ENCODE data around the gene GPR37. TPM values are rescaled to one million over a fixed set of nuclear protein-coding genes. Genes with fewer than 3 reads are reported as not detected.

The GPR37 gene
- polyA plus RNA-seq = 2.2 TPM
- long read RNA-seq, donor 1, partial matches to known transcripts = 0 of 4 reads
- long read RNA-seq, donor 1, other reads (novel, unspliced or antisense) = 0 of 4 reads
- long read RNA-seq, donor 2, partial matches to known transcripts = 0 of 1 reads
- long read RNA-seq, donor 2, other reads (novel, unspliced or antisense) = 0 of 1 reads
- long read RNA-seq, donor 3, partial matches to known transcripts = 0 of 2 reads
- long read RNA-seq, donor 3, other reads (novel, unspliced or antisense) = 0 of 2 reads
- long read RNA-seq, donor 4 = 0 reads
- long read RNA-seq, donor 5, partial matches to known transcripts = 0 of 1 reads
- long read RNA-seq, donor 5, other reads (novel, unspliced or antisense) = 0 of 1 reads
- long read RNA-seq, donor 6, partial matches to known transcripts = 0 of 3 reads
- long read RNA-seq, donor 6, other reads (novel, unspliced or antisense) = 0 of 3 reads
- long read RNA-seq, donor 7, partial matches to known transcripts = 0 of 4 reads
- long read RNA-seq, donor 7, other reads (novel, unspliced or antisense) = 0 of 4 reads
- long read RNA-seq, donor 8, partial matches to known transcripts = 0 of 3 reads
- long read RNA-seq, donor 8, other reads (novel, unspliced or antisense) = 0 of 3 reads
- long read RNA-seq, donor 9, partial matches to known transcripts = 0 of 3 reads
- long read RNA-seq, donor 9, other reads (novel, unspliced or antisense) = 0 of 3 reads
- long read RNA-seq, donor 10, partial matches to known transcripts = 0 of 1 reads
- long read RNA-seq, donor 10, other reads (novel, unspliced or antisense) = 0 of 1 reads
- long read RNA-seq, donor 11, partial matches to known transcripts = 0 of 1 reads
- long read RNA-seq, donor 11, other reads (novel, unspliced or antisense) = 0 of 1 reads

GRCh38 chr7:124765401-124766352 is at the start of gene GPR37:
Gene GPR37, minus strand, starts transcription at chr7:124765792. Its CDS starts 816 bp downstream, at chr7:124764976.
- Histone ChIP-seq H3K4me3 (ENCODE audit: low read length) (peak within 1 kb of the TSS; percentile 60), H3K27ac (ENCODE audit: low read length) (peak within 1 kb of the TSS; percentile 25), H3K36me3 (ENCODE audit: control insufficient read depth, insufficient read depth, low read length) (no peaks in the 10 kb centered on the region), H3K4me1 (ENCODE audit: control insufficient read depth, insufficient read depth, low read length) (peaks cover 13% of the 10 kb centered on the region), H3K27me3 (ENCODE audit: control insufficient read depth, insufficient read depth, low read length) (peaks cover 41% of the 10 kb centered on the region), H3K9me3 (ENCODE audit: control insufficient read depth, low read depth, low read length) (peaks cover 4% of the 10 kb centered on the region)
- peak; percentile 31 to 66 for DNase-seq
- WGBS (ENCODE audit: insufficient coverage, low lambda C conversion rate) = 0% methylated on average over 2 of the region's 81 CpGs

GRCh38 chr7:124813994-124814798 is 48.6 kb upstream of the GPR37 start:
- H3K4me1 ChIP-seq (ENCODE audit: control insufficient read depth, insufficient read depth, low read length) = no peaks in the 10 kb centered on the region
- no peak overlapping the region for H3K27ac ChIP-seq (ENCODE audit: low read length)
- no peaks in the 10 kb centered on the region for H3K36me3 ChIP-seq (ENCODE audit: control insufficient read depth, insufficient read depth, low read length)
- H3K4me3 ChIP-seq (ENCODE audit: low read length) = no peak overlapping the region
- WGBS (ENCODE audit: insufficient coverage, low lambda C conversion rate) = 40% methylated on average over 2 of the region's 2 CpGs
- DNase-seq = no peak
- no peaks in the 10 kb centered on the region for H3K9me3 ChIP-seq (ENCODE audit: control insufficient read depth, low read depth, low read length)
- no peaks in the 10 kb centered on the region for H3K27me3 ChIP-seq (ENCODE audit: control insufficient read depth, insufficient read depth, low read length)

- H3K27me3 ChIP-seq (ENCODE audit: control insufficient read depth, insufficient read depth, low read length) = no peaks in the 10 kb centered on the region
- no peaks in the 10 kb centered on the region for H3K4me1 ChIP-seq (ENCODE audit: control insufficient read depth, insufficient read depth, low read length)
- no peaks in the 10 kb centered on the region for H3K36me3 ChIP-seq (ENCODE audit: control insufficient read depth, insufficient read depth, low read length)
- no peaks in the 10 kb centered on the region for H3K9me3 ChIP-seq (ENCODE audit: control insufficient read depth, low read depth, low read length)
- no peak for DNase-seq
- H3K4me3 ChIP-seq (ENCODE audit: low read length) = no peak overlapping the region
- H3K27ac ChIP-seq (ENCODE audit: low read length) = no peak overlapping the region
- WGBS (ENCODE audit: insufficient coverage, low lambda C conversion rate) = 100% methylated on average over 1 of the region's 2 CpGs
Observed at GRCh38 chr7:124812764-124813163, 47.2 kb upstream of the GPR37 start.

- Histone ChIP-seq H3K9me3 (ENCODE audit: control insufficient read depth, low read depth, low read length) (no peaks in the 10 kb centered on the region), H3K4me1 (ENCODE audit: control insufficient read depth, insufficient read depth, low read length) (no peaks in the 10 kb centered on the region), H3K36me3 (ENCODE audit: control insufficient read depth, insufficient read depth, low read length) (no peaks in the 10 kb centered on the region), H3K27me3 (ENCODE audit: control insufficient read depth, insufficient read depth, low read length) (no peaks in the 10 kb centered on the region), H3K4me3 (ENCODE audit: low read length) (no peak overlapping the region), H3K27ac (ENCODE audit: low read length) (no peak overlapping the region)
- WGBS (ENCODE audit: insufficient coverage, low lambda C conversion rate) = 100% methylated on average over 1 of the region's 1 CpG
- DNase-seq = no peak
Observed at GRCh38 chr7:124811341-124811740, 45.7 kb upstream of the GPR37 start.

- Histone ChIP-seq H3K27ac (ENCODE audit: low read length) (no peak overlapping the region), H3K36me3 (ENCODE audit: control insufficient read depth, insufficient read depth, low read length) (no peaks in the 10 kb centered on the region), H3K4me3 (ENCODE audit: low read length) (no peak overlapping the region), H3K4me1 (ENCODE audit: control insufficient read depth, insufficient read depth, low read length) (no peaks in the 10 kb centered on the region), H3K27me3 (ENCODE audit: control insufficient read depth, insufficient read depth, low read length) (no peaks in the 10 kb centered on the region), H3K9me3 (ENCODE audit: control insufficient read depth, low read depth, low read length) (no peaks in the 10 kb centered on the region)
- 86% methylated on average over 1 of the region's 3 CpGs for WGBS (ENCODE audit: insufficient coverage, low lambda C conversion rate)
- DNase-seq = no peak
Observed at GRCh38 chr7:124810605-124811004, 45.0 kb upstream of the GPR37 start.

GRCh38 chr7:124808206-124808605 is 42.6 kb upstream of the GPR37 start:
- H3K4me1 ChIP-seq (ENCODE audit: control insufficient read depth, insufficient read depth, low read length) = no peaks in the 10 kb centered on the region
- H3K27me3 ChIP-seq (ENCODE audit: control insufficient read depth, insufficient read depth, low read length) = no peaks in the 10 kb centered on the region
- no peak overlapping the region for H3K4me3 ChIP-seq (ENCODE audit: low read length)
- no peak overlapping the region for H3K27ac ChIP-seq (ENCODE audit: low read length)
- WGBS (ENCODE audit: insufficient coverage, low lambda C conversion rate) = 100% methylated on average over 1 of the region's 5 CpGs
- no peaks in the 10 kb centered on the region for H3K36me3 ChIP-seq (ENCODE audit: control insufficient read depth, insufficient read depth, low read length)
- H3K9me3 ChIP-seq (ENCODE audit: control insufficient read depth, low read depth, low read length) = no peaks in the 10 kb centered on the region
- DNase-seq = no peak

GRCh38 chr7:124801330-124801895 is 35.8 kb upstream of the GPR37 start:
- H3K27ac ChIP-seq (ENCODE audit: low read length) = no peak overlapping the region
- no peak for DNase-seq
- H3K36me3 ChIP-seq (ENCODE audit: control insufficient read depth, insufficient read depth, low read length) = no peaks in the 10 kb centered on the region
- WGBS (ENCODE audit: insufficient coverage, low lambda C conversion rate) = 100% methylated on average over 1 of the region's 1 CpG
- H3K4me3 ChIP-seq (ENCODE audit: low read length) = no peak overlapping the region
- H3K27me3 ChIP-seq (ENCODE audit: control insufficient read depth, insufficient read depth, low read length) = no peaks in the 10 kb centered on the region
- no peaks in the 10 kb centered on the region for H3K4me1 ChIP-seq (ENCODE audit: control insufficient read depth, insufficient read depth, low read length)
- H3K9me3 ChIP-seq (ENCODE audit: control insufficient read depth, low read depth, low read length) = no peaks in the 10 kb centered on the region

GRCh38 chr7:124800386-124800785 is 34.8 kb upstream of the GPR37 start:
- H3K4me3 ChIP-seq (ENCODE audit: low read length) = no peak overlapping the region
- DNase-seq = no peak
- H3K9me3 ChIP-seq (ENCODE audit: control insufficient read depth, low read depth, low read length) = no peaks in the 10 kb centered on the region
- no peaks in the 10 kb centered on the region for H3K36me3 ChIP-seq (ENCODE audit: control insufficient read depth, insufficient read depth, low read length)
- WGBS (ENCODE audit: insufficient coverage, low lambda C conversion rate) = no CpG with 5 or more reads among the region's 2 CpGs
- H3K27ac ChIP-seq (ENCODE audit: low read length) = no peak overlapping the region
- H3K27me3 ChIP-seq (ENCODE audit: control insufficient read depth, insufficient read depth, low read length) = no peaks in the 10 kb centered on the region
- H3K4me1 ChIP-seq (ENCODE audit: control insufficient read depth, insufficient read depth, low read length) = no peaks in the 10 kb centered on the region

- H3K4me1 ChIP-seq (ENCODE audit: control insufficient read depth, insufficient read depth, low read length) = no peaks in the 10 kb centered on the region
- WGBS (ENCODE audit: insufficient coverage, low lambda C conversion rate) = no CpG with 5 or more reads among the region's 6 CpGs
- H3K4me3 ChIP-seq (ENCODE audit: low read length) = no peak overlapping the region
- no peaks in the 10 kb centered on the region for H3K36me3 ChIP-seq (ENCODE audit: control insufficient read depth, insufficient read depth, low read length)
- H3K27ac ChIP-seq (ENCODE audit: low read length) = no peak overlapping the region
- no peak for DNase-seq
- H3K9me3 ChIP-seq (ENCODE audit: control insufficient read depth, low read depth, low read length) = no peaks in the 10 kb centered on the region
- H3K27me3 ChIP-seq (ENCODE audit: control insufficient read depth, insufficient read depth, low read length) = no peaks in the 10 kb centered on the region
Observed at GRCh38 chr7:124799448-124799847, 33.9 kb upstream of the GPR37 start.

Data from large intestine (tissue), 12 donors.